DOHH2 (cell line): ENCODE measurements around the gene CELF5.

Experiments used
- H3F3A ChIP-seq: fragments of 200-600 bp; sonication (generic), shearing (Covaris generic); 2 replicates; pipeline ENCODE4 v1.6.0; 2016; ENCODE audit warnings: antibody characterized with exemption, mild to moderate bottlenecking; ENCODE audit not compliant: control insufficient read depth, insufficient read depth
- H3K27ac ChIP-seq: fragments of 200-600 bp; sonication (generic); 2 replicates; pipeline ENCODE4 v1.5.1; 2014; ENCODE audit warnings: low read depth, mild to moderate bottlenecking, low read length, moderate library complexity
- H3K27me3 ChIP-seq: fragments of 200-600 bp; sonication (generic); 2 replicates; pipeline ENCODE4 v1.6.1; 2014; ENCODE audit warnings: mild to moderate bottlenecking, low read length, mixed read lengths; ENCODE audit not compliant: control insufficient read depth
- H3K36me3 ChIP-seq: fragments of 200-600 bp; sonication (generic); 2 replicates; pipeline ENCODE4 v1.6.1; 2014; ENCODE audit warnings: mild to moderate bottlenecking, low read length, moderate library complexity, mixed read lengths; ENCODE audit not compliant: control insufficient read depth
- H3K4me1 ChIP-seq: fragments of 200-600 bp; sonication (generic); 2 replicates; pipeline ENCODE4 v1.6.1; 2014; ENCODE audit warnings: mild to moderate bottlenecking, low read length, mixed read lengths; ENCODE audit not compliant: control insufficient read depth
- H3K4me2 ChIP-seq: fragments of 200-600 bp; sonication (generic); 2 replicates; pipeline ENCODE4 v1.6.0; 2014; ENCODE audit warnings: mild to moderate bottlenecking, low read length, moderate library complexity
- H3K4me3 ChIP-seq: fragments of 200-600 bp; sonication (generic); 2 replicates; pipeline ENCODE4 v1.5.1; 2014; ENCODE audit warnings: mild to moderate bottlenecking, low read length, mixed read lengths
- H3K79me2 ChIP-seq: fragments of 200-600 bp; sonication (generic); 2 replicates; pipeline ENCODE4 v1.6.1; 2014; ENCODE audit warnings: mild to moderate bottlenecking, low read length, mixed read lengths; ENCODE audit not compliant: control insufficient read depth
- H3K9me2 ChIP-seq: fragments of 200-600 bp; sonication (generic); replicated peaks from 2 replicates; pipeline ENCODE4 v1.6.1; 2014; ENCODE audit warnings: mild to moderate bottlenecking, low read length, mixed read lengths; ENCODE audit not compliant: control insufficient read depth
- H3K9me3 ChIP-seq: fragments of 200-600 bp; sonication (generic); 2 replicates; pipeline ENCODE4 v1.6.1; 2014; ENCODE audit warnings: antibody characterized with exemption, low read length, mixed read lengths; ENCODE audit not compliant: control insufficient read depth, insufficient read depth
- H4K20me1 ChIP-seq: fragments of 200-600 bp; sonication (generic); 2 replicates; pipeline ENCODE4 v1.6.0; 2014; ENCODE audit warnings: low read depth, mild to moderate bottlenecking, antibody characterized with exemption, low read length, moderate library complexity; ENCODE audit not compliant: control insufficient read depth, insufficient read depth
- EZH2phosphoT487 ChIP-seq: fragments of 200-600 bp; sonication (generic); IDR thresholded peaks from 2 replicates; pipeline ENCODE4 v1.6.1; 2017; ENCODE audit warnings: borderline replicate concordance, mild to moderate bottlenecking, antibody characterized with exemption, low read length, moderate library complexity, mixed read lengths
- TF ChIP-seq, protein P1 (sequence below): fragments of 200-600 bp; sonication (generic); IDR thresholded peaks from one replicate; pipeline ENCODE4 v1.5.1; 2014; ENCODE audit warnings: antibody characterized with exemption, mild to moderate bottlenecking, low read depth, low read length; ENCODE audit not compliant: poor library complexity, severe bottlenecking

Gene CELF5

DNA sequence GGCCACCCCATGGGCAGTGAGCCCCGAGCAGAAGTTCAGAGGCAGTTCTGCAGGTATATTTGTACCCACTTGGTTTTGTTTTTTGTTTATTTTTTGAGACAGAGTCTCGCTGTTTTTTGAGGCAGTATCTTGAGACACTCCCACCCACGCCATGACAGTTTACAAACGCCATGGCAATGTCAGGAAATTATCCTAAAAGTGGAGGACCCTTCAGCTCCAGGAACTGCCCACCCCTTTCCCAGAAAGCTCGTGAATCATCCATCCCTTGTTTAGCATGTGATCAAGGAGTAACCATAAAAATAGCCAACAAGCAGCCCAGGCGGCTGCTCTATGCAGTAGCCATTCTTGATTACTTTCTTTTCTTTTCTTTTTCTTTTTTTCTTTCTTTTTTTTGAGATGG lies 41.0 kb downstream of the CELF5 start:
- Histone ChIP-seq H3K4me2 (no peak overlapping the region), H3K9me2 (no peaks in the 10 kb centered on the region), H3K27me3 (no peaks in the 10 kb centered on the region), H3K27ac (no peak overlapping the region), H3K36me3 (no peaks in the 10 kb centered on the region), H3K4me3 (no peak overlapping the region), H3K4me1 (no peaks in the 10 kb centered on the region), H3K9me3 (no peaks in the 10 kb centered on the region), H3F3A (no peaks in the 10 kb centered on the region), H4K20me1 (no peaks in the 10 kb centered on the region), H3K79me2 (no peaks in the 10 kb centered on the region)
- TF ChIP-seq, protein P1, sequence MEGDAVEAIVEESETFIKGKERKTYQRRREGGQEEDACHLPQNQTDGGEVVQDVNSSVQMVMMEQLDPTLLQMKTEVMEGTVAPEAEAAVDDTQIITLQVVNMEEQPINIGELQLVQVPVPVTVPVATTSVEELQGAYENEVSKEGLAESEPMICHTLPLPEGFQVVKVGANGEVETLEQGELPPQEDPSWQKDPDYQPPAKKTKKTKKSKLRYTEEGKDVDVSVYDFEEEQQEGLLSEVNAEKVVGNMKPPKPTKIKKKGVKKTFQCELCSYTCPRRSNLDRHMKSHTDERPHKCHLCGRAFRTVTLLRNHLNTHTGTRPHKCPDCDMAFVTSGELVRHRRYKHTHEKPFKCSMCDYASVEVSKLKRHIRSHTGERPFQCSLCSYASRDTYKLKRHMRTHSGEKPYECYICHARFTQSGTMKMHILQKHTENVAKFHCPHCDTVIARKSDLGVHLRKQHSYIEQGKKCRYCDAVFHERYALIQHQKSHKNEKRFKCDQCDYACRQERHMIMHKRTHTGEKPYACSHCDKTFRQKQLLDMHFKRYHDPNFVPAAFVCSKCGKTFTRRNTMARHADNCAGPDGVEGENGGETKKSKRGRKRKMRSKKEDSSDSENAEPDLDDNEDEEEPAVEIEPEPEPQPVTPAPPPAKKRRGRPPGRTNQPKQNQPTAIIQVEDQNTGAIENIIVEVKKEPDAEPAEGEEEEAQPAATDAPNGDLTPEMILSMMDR, result no peak
- TF ChIP-seq EZH2phosphoT487, result no peak

DNA sequence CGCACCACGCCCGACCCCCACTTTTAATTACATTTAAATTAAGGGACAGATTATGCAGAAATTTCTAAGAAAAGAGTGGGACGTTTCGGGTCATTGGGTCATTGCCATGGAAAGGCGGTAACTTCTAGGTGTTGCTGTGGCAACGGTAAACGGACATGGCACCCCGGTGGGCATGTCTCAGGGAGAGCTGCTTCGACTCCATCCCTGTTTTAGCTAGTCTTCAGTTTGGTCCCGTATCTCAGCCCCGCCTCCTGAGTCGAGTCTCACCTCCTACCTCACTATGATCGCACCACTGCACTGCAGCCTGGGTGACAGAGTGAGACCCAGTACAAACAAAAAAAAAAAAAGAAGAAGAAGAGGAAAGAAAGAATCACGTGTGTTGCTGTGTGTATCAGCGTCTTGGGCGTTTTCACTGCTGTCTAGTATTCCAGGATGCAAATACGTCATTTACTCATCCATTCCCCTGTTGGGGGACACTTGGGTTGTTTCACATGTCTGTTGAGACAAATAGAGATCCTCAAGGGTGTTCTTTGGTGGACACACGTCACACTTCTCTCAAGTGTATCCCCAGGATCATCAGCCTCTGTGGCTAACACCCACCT lies 41.7 kb downstream of the CELF5 start:
- H3F3A ChIP-seq, result no peaks in the 10 kb centered on the region
- H3K36me3 ChIP-seq, result no peaks in the 10 kb centered on the region
- H4K20me1 ChIP-seq, result no peaks in the 10 kb centered on the region
- H3K27ac ChIP-seq, result no peak overlapping the region
- no peaks in the 10 kb centered on the region for H3K4me1 ChIP-seq
- no peak overlapping the region for H3K4me2 ChIP-seq
- no peak for TF ChIP-seq EZH2phosphoT487
- TF ChIP-seq, protein P1, result no peak
- no peaks in the 10 kb centered on the region for H3K27me3 ChIP-seq
- no peak overlapping the region for H3K4me3 ChIP-seq
- no peaks in the 10 kb centered on the region for H3K9me2 ChIP-seq
- no peaks in the 10 kb centered on the region for H3K79me2 ChIP-seq
- H3K9me3 ChIP-seq, result no peaks in the 10 kb centered on the region

DNA sequence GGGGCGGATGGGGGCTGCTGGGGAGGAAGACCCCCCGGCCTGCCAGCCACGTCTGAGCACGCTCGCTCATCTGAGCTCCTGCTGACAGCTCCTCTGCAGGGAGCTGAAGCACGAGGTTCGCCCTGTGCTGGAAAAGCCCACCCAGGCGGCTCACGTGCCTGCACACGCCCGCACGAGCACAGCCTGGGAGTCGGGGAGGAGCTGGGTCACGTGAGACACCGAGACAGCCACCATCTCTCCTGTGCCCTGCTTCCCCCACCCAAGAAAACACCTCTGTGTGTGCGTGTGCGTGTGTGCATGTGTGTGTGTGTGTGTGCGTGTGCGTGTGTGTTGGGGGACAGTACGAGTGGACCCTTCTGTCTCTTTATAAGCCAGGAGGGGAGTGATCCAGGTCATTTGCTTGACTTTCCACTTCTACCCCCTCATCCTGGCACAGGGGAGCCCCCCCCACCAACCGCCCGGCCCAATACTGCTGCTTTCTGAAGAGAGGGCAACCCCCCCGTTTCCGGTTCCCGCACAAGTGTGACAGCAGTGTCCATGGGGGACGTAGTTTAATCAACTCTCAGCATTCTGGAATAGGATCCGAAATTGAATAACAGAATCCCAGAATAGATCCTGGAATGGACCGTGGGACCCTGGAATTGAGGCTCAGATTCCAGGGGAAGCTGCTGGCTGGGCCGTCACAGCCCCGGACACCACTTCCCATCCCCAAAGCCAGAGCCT lies 42.5 kb downstream of the CELF5 start:
- TF ChIP-seq, protein P1, result no peak
- TF ChIP-seq EZH2phosphoT487, result no peak
- Histone ChIP-seq H3F3A (no peaks in the 10 kb centered on the region), H3K36me3 (no peaks in the 10 kb centered on the region), H3K27me3 (no peaks in the 10 kb centered on the region), H3K4me1 (no peaks in the 10 kb centered on the region), H3K9me3 (no peaks in the 10 kb centered on the region), H3K27ac (no peak overlapping the region), H3K79me2 (no peaks in the 10 kb centered on the region), H3K9me2 (no peaks in the 10 kb centered on the region), H3K4me2 (no peak overlapping the region), H4K20me1 (no peaks in the 10 kb centered on the region), H3K4me3 (no peak overlapping the region)
